ENCODE measurements around the gene MFAP4.

The MFAP4 gene

GRCh38 chr17:19377602-19378415, 9.2 kb downstream of the MFAP4 start:
- Histone ChIP-seq H3F3A (ENCODE audit: insufficient read depth, low read length) (peaks cover 12% of the 10 kb centered on the region), H3K4me3 (ENCODE audit: low read length) (peak overlapping the region; percentile 97), H3K27me3 (replicated peaks; ENCODE audit: insufficient read depth, low read length) (no peaks in the 10 kb centered on the region), H3K4me2 (ENCODE audit: low read depth, low read length) (peak overlapping the region; percentile 71), H3K79me2 (ENCODE audit: low read length) (peaks cover 12% of the 10 kb centered on the region), H3K9me3 (replicated peaks; ENCODE audit: insufficient read depth, low read length) (no peaks in the 10 kb centered on the region), H3K9me2 (replicated peaks; ENCODE audit: insufficient read depth, low read length) (no peaks in the 10 kb centered on the region), H3K4me1 (ENCODE audit: low read length) (no peaks in the 10 kb centered on the region; the same call in 1 of the 2 replicates), H2AFZ (ENCODE audit: low read length) (peak overlapping the region; percentile 57), H3K27ac (ENCODE audit: low read length) (peak overlapping the region; percentile 88), H3K36me3 (replicated peaks; ENCODE audit: insufficient read depth, low read length) (no peaks in the 10 kb centered on the region), H4K20me1 (ENCODE audit: insufficient read depth, low read length) (no peaks in the 10 kb centered on the region), H3K9ac (ENCODE audit: low read length) (peak overlapping the region; percentile 75)
- DNase-seq = peak; percentile 98
- TF ChIP-seq EZH2phosphoT487 (IDR thresholded peaks at IDR 0.05; ENCODE audit: low read length) (no peak), EZH2 (optimal IDR thresholded peaks at IDR 0.05; ENCODE audit: low read depth, low read length) (no peak)
- TF ChIP-seq, protein P1, sequence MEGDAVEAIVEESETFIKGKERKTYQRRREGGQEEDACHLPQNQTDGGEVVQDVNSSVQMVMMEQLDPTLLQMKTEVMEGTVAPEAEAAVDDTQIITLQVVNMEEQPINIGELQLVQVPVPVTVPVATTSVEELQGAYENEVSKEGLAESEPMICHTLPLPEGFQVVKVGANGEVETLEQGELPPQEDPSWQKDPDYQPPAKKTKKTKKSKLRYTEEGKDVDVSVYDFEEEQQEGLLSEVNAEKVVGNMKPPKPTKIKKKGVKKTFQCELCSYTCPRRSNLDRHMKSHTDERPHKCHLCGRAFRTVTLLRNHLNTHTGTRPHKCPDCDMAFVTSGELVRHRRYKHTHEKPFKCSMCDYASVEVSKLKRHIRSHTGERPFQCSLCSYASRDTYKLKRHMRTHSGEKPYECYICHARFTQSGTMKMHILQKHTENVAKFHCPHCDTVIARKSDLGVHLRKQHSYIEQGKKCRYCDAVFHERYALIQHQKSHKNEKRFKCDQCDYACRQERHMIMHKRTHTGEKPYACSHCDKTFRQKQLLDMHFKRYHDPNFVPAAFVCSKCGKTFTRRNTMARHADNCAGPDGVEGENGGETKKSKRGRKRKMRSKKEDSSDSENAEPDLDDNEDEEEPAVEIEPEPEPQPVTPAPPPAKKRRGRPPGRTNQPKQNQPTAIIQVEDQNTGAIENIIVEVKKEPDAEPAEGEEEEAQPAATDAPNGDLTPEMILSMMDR (IDR thresholded peaks at IDR 0.05; ENCODE audit: low read length) = no peak

- Histone ChIP-seq H4K20me1 (ENCODE audit: insufficient read depth, low read length) (no peaks in the 10 kb centered on the region), H3K9me3 (replicated peaks; ENCODE audit: insufficient read depth, low read length) (no peaks in the 10 kb centered on the region), H3K36me3 (replicated peaks; ENCODE audit: insufficient read depth, low read length) (no peaks in the 10 kb centered on the region), H3K9ac (ENCODE audit: low read length) (peak overlapping the region; percentile 75; the same call in 1 of the 2 replicates), H3K79me2 (ENCODE audit: low read length) (peaks cover 12% of the 10 kb centered on the region), H2AFZ (ENCODE audit: low read length) (peak overlapping the region; percentile 57), H3K4me2 (ENCODE audit: low read depth, low read length) (peak overlapping the region; percentile 71), H3K4me3 (ENCODE audit: low read length) (peak overlapping the region; percentile 73), H3F3A (ENCODE audit: insufficient read depth, low read length) (peaks cover 12% of the 10 kb centered on the region), H3K4me1 (ENCODE audit: low read length) (no peaks in the 10 kb centered on the region; the same call in 1 of the 2 replicates), H3K27ac (ENCODE audit: low read length) (peak overlapping the region; percentile 88; the same call in 1 of the 2 replicates), H3K27me3 (replicated peaks; ENCODE audit: insufficient read depth, low read length) (no peaks in the 10 kb centered on the region), H3K9me2 (replicated peaks; ENCODE audit: insufficient read depth, low read length) (no peaks in the 10 kb centered on the region)
- TF ChIP-seq, protein P1 (IDR thresholded peaks at IDR 0.05; ENCODE audit: low read length) = no peak
- TF ChIP-seq EZH2phosphoT487 (IDR thresholded peaks at IDR 0.05; ENCODE audit: low read length) = no peak
- DNase-seq = peak; percentile 28
Observed at GRCh38 chr17:19376811-19377210, 10.2 kb downstream of the MFAP4 start.

- Histone ChIP-seq H4K20me1 (ENCODE audit: insufficient read depth, low read length) (no peaks in the 10 kb centered on the region), H3K79me2 (ENCODE audit: low read length) (peaks cover 12% of the 10 kb centered on the region), H3K36me3 (replicated peaks; ENCODE audit: insufficient read depth, low read length) (no peaks in the 10 kb centered on the region), H3K9ac (ENCODE audit: low read length) (no peak overlapping the region), H3K9me3 (replicated peaks; ENCODE audit: insufficient read depth, low read length) (no peaks in the 10 kb centered on the region), H3K4me3 (ENCODE audit: low read length) (no peak overlapping the region), H3K4me2 (ENCODE audit: low read depth, low read length) (no peak overlapping the region), H3F3A (ENCODE audit: insufficient read depth, low read length) (peaks cover 12% of the 10 kb centered on the region), H2AFZ (ENCODE audit: low read length) (no peak overlapping the region), H3K27me3 (replicated peaks; ENCODE audit: insufficient read depth, low read length) (no peaks in the 10 kb centered on the region), H3K9me2 (replicated peaks; ENCODE audit: insufficient read depth, low read length) (no peaks in the 10 kb centered on the region), H3K4me1 (ENCODE audit: low read length) (peaks cover 4% of the 10 kb centered on the region; the same call in 1 of the 2 replicates), H3K27ac (ENCODE audit: low read length) (no peak overlapping the region)
- no peak for DNase-seq
- TF ChIP-seq EZH2 (optimal IDR thresholded peaks at IDR 0.05; ENCODE audit: low read depth, low read length) = no peak
- TF ChIP-seq, protein P1 (IDR thresholded peaks at IDR 0.05; ENCODE audit: low read length) = no peak
- no peak for TF ChIP-seq EZH2phosphoT487 (IDR thresholded peaks at IDR 0.05; ENCODE audit: low read length)
Observed at GRCh38 chr17:19375732-19376131, 11.3 kb downstream of the MFAP4 start.
